Measurements from ENCODE around the gene SLC51B.
"Not testable (repeated sequence)": the region's sequence is repeated elsewhere in the genome, so short reads cannot be mapped to it uniquely, and the experiment has no call there.

The SLC51B gene

GRCh38 chr15:65094294-65094995, 49.3 kb downstream of the SLC51B start:
- H3K4me3 ChIP-seq (ENCODE audit: low read length): no peak overlapping the region
- no peak for DNase-seq (ENCODE audit: low read depth)
- no peak for TF ChIP-seq CTCF (IDR thresholded peaks at IDR 0.05; ENCODE audit: insufficient read depth, low read depth, low read length, missing control alignments)

- no peak for DNase-seq (ENCODE audit: low read depth)
- H3K4me3 ChIP-seq (ENCODE audit: low read length): no peak overlapping the region
- no peak for TF ChIP-seq CTCF (IDR thresholded peaks at IDR 0.05; ENCODE audit: insufficient read depth, low read depth, low read length, missing control alignments)
Observed at GRCh38 chr15:65095011-65095746, 50.0 kb downstream of the SLC51B start.

- DNase-seq (ENCODE audit: low read depth): no peak
- TF ChIP-seq CTCF (IDR thresholded peaks at IDR 0.05; ENCODE audit: insufficient read depth, low read depth, low read length, missing control alignments): no peak
- H3K4me3 ChIP-seq (ENCODE audit: low read length): no peak overlapping the region
Observed at GRCh38 chr15:65095747-65096104, 50.5 kb downstream of the SLC51B start.

- TF ChIP-seq CTCF (IDR thresholded peaks at IDR 0.05; ENCODE audit: insufficient read depth, low read depth, low read length, missing control alignments): no peak
- no peak overlapping the region for H3K4me3 ChIP-seq (ENCODE audit: low read length)
- no peak for DNase-seq (ENCODE audit: low read depth)
Observed at GRCh38 chr15:65096481-65097385, 51.5 kb downstream of the SLC51B start.

- TF ChIP-seq CTCF (IDR thresholded peaks at IDR 0.05; ENCODE audit: insufficient read depth, low read depth, low read length, missing control alignments): no peak
- no peak overlapping the region for H3K4me3 ChIP-seq (ENCODE audit: low read length)
- no peak for DNase-seq (ENCODE audit: low read depth)
Observed at GRCh38 chr15:65097651-65098263, 52.6 kb downstream of the SLC51B start.

GRCh38 chr15:65099336-65099735, 54.1 kb downstream of the SLC51B start:
- TF ChIP-seq CTCF (IDR thresholded peaks at IDR 0.05; ENCODE audit: insufficient read depth, low read depth, low read length, missing control alignments): no peak
- DNase-seq (ENCODE audit: low read depth): no peak
- no peak overlapping the region for H3K4me3 ChIP-seq (ENCODE audit: low read length)

- not testable (repeated sequence) for H3K4me3 ChIP-seq (ENCODE audit: low read length); DNase-seq (ENCODE audit: low read depth)
Observed at GRCh38 chr15:65099801-65100200, 54.6 kb downstream of the SLC51B start.

Data from epithelial cell of esophagus (primary cell).